GM18861 (cell line): ENCODE data around the gene PLA2G4A.

ENCODE experiments used
- ATAC-seq: cut with Tn5 transposase; IDR thresholded peaks from one replicate; pipeline ENCODE4 v1.9.1; 2021; ENCODE audit not compliant: unreplicated experiment

The PLA2G4A gene

GRCh38 chr1:186967656-186968394 lies 139.1 kb downstream of the PLA2G4A start:
- no peak for ATAC-seq

- no peak for ATAC-seq
Measured at GRCh38 chr1:186974774-186975181, 146.0 kb downstream of the PLA2G4A start.

- no peak for ATAC-seq
Measured at GRCh38 chr1:186975220-186975619, 146.5 kb downstream of the PLA2G4A start.

GRCh38 chr1:186976700-186977099 lies 148.0 kb downstream of the PLA2G4A start:
- no peak for ATAC-seq

- no peak for ATAC-seq
Measured at GRCh38 chr1:186977266-186977957, 148.7 kb downstream of the PLA2G4A start.

GRCh38 chr1:186978596-186979556 lies 150.1 kb downstream of the PLA2G4A start:
- ATAC-seq = no peak

- no peak for ATAC-seq
Measured at GRCh38 chr1:186980400-186980799, 151.7 kb downstream of the PLA2G4A start.

- ATAC-seq = no peak
Measured at GRCh38 chr1:186982116-186982515, 153.4 kb downstream of the PLA2G4A start.

- no peak for ATAC-seq
Measured at GRCh38 chr1:186983327-186983726, 154.6 kb downstream of the PLA2G4A start.

- ATAC-seq = no peak
Measured at GRCh38 chr1:186984959-186985358, 156.2 kb downstream of the PLA2G4A start.

GRCh38 chr1:186985889-186986491 lies 157.2 kb downstream of the PLA2G4A start:
- peak; percentile 75 for ATAC-seq

GRCh38 chr1:186987065-186987464 lies 158.3 kb downstream of the PLA2G4A start:
- no peak for ATAC-seq

- no peak for ATAC-seq
Measured at GRCh38 chr1:186987769-186988168, 159.0 kb downstream of the PLA2G4A start.

GRCh38 chr1:186993996-186994395 lies 165.2 kb downstream of the PLA2G4A start:
- ATAC-seq = no peak

GRCh38 chr1:186994897-186995296 lies 166.1 kb downstream of the PLA2G4A start:
- ATAC-seq = no peak

GRCh38 chr1:186996816-186997215 lies 168.1 kb downstream of the PLA2G4A start:
- ATAC-seq = no peak

- ATAC-seq = no peak
Measured at GRCh38 chr1:186997877-186998276, 169.1 kb downstream of the PLA2G4A start.

GRCh38 chr1:186999506-186999905 lies 170.8 kb downstream of the PLA2G4A start:
- no peak for ATAC-seq

GRCh38 chr1:187001198-187001889 lies 172.6 kb downstream of the PLA2G4A start:
- no peak for ATAC-seq

GRCh38 chr1:187003353-187003752 lies 174.6 kb downstream of the PLA2G4A start:
- no peak for ATAC-seq
